ENCODE data around the gene COQ8B. TPM values are rescaled to one million over a fixed set of nuclear protein-coding genes. Genes with fewer than 3 reads are reported as not detected.
A peak's percentile ranks its signal among the peaks of the same experiment; 100 is the strongest.

COQ8B gene
- total RNA-seq, 2 donors from 2014 or later = 61.2 to 64.4 TPM

- no peaks in the 10 kb centered on the region for H3K27me3 ChIP-seq (replicated peaks; ENCODE audit: insufficient read depth)
- intact Hi-C loops (cut with DNase I) = loop anchor here (10.0 kb wide), 2 partner anchors 236 to 466 kb away; no protein-coding TSS in a partner anchor
- H3K9me3 ChIP-seq = no peaks in the 10 kb centered on the region
- WGBS = 95% methylated on average over 7 of the region's 7 CpGs
- H3K4me1 ChIP-seq (replicated peaks) = no peaks in the 10 kb centered on the region
- H3K27ac ChIP-seq = no peak overlapping the region
- no peak for DNase-seq (ENCODE audit: low spot score)
- peaks cover 3 to 18% of the 10 kb centered on the region in 2 donors for H3K36me3 ChIP-seq
- no peak overlapping the region for H3K4me3 ChIP-seq
- TF ChIP-seq POLR2AphosphoS5 (IDR thresholded peaks at IDR 0.05) (no peak), CTCF (IDR thresholded peaks at IDR 0.05) (no peak), POLR2A (IDR thresholded peaks at IDR 0.05) (no peak)
Observed at GRCh38 chr19:40668991-40669614, 47.6 kb downstream of the COQ8B start.

GRCh38 chr19:40667602-40668001, 49.1 kb downstream of the COQ8B start:
- intact Hi-C loops (cut with DNase I) = loop anchor here (10.0 kb wide), 2 partner anchors 237 to 467 kb away; no protein-coding TSS in a partner anchor
- H3K27ac ChIP-seq = no peak overlapping the region
- 96% methylated on average over 13 of the region's 14 CpGs for WGBS

GRCh38 chr19:40666803-40667438, 49.8 kb downstream of the COQ8B start:
- TF ChIP-seq POLR2AphosphoS5 (IDR thresholded peaks at IDR 0.05) = no peak
- no peak for TF ChIP-seq POLR2A (IDR thresholded peaks at IDR 0.05)
- no peak for TF ChIP-seq CTCF (IDR thresholded peaks at IDR 0.05)
- H3K27ac ChIP-seq = no peak overlapping the region
- DNase-seq (ENCODE audit: low spot score) = no peak
- H3K4me3 ChIP-seq = no peak overlapping the region
- WGBS = 84% methylated on average over 14 of the region's 14 CpGs
- peaks cover 0 to 12% of the 10 kb centered on the region in 2 donors for H3K36me3 ChIP-seq
- H3K9me3 ChIP-seq = no peaks in the 10 kb centered on the region
- intact Hi-C loops (cut with DNase I) = loop anchor here (10.0 kb wide), 2 partner anchors 238 to 468 kb away; no protein-coding TSS in a partner anchor
- H3K27me3 ChIP-seq (replicated peaks; ENCODE audit: insufficient read depth) = no peaks in the 10 kb centered on the region
- H3K4me1 ChIP-seq (replicated peaks) = no peaks in the 10 kb centered on the region

More at GRCh38 chr19:40667602-40668001, 49.1 kb downstream of the COQ8B start:
- no peak for DNase-seq (ENCODE audit: low spot score)
- H3K9me3 ChIP-seq = no peaks in the 10 kb centered on the region
- TF ChIP-seq POLR2A (IDR thresholded peaks at IDR 0.05) = no peak
- TF ChIP-seq POLR2AphosphoS5 (IDR thresholded peaks at IDR 0.05) = no peak
- TF ChIP-seq CTCF (IDR thresholded peaks at IDR 0.05) = no peak
- H3K4me1 ChIP-seq (replicated peaks) = no peaks in the 10 kb centered on the region
- peaks cover 3 to 12% of the 10 kb centered on the region in 2 donors for H3K36me3 ChIP-seq
- no peak overlapping the region for H3K4me3 ChIP-seq
- H3K27me3 ChIP-seq (replicated peaks; ENCODE audit: insufficient read depth) = no peaks in the 10 kb centered on the region

- TF ChIP-seq CTCF (IDR thresholded peaks at IDR 0.05) (no peak), POLR2AphosphoS5 (IDR thresholded peaks at IDR 0.05) (no peak), POLR2A (IDR thresholded peaks at IDR 0.05) (no peak)
- H3K9me3 ChIP-seq = no peaks in the 10 kb centered on the region
- intact Hi-C loops (cut with DNase I) = loop anchor here (5.0 to 10.0 kb wide), 4 partner anchors 143 to 471 kb away; no protein-coding TSS in a partner anchor
- H3K27me3 ChIP-seq (replicated peaks; ENCODE audit: insufficient read depth) = no peaks in the 10 kb centered on the region
- peak overlapping the region; percentile 65 to 69 for H3K4me3 ChIP-seq
- no peaks in the 10 kb centered on the region for H3K4me1 ChIP-seq (replicated peaks)
- no peak for DNase-seq (ENCODE audit: low spot score)
- peak overlapping the region; percentile 73 to 81 for H3K27ac ChIP-seq
- WGBS = 47% methylated on average over 24 of the region's 24 CpGs
- H3K36me3 ChIP-seq = peaks cover 0 to under 1% of the 10 kb centered on the region in 2 donors
Observed at GRCh38 chr19:40663695-40664692, 52.7 kb downstream of the COQ8B start.
